MV-4-11 (cell line): ENCODE results near the gene LARGE1.

Experiments used
- DNase-seq: peaks from one replicate; lab custom pipeline; 2025; lab: John Stamatoyannopoulos, UW

The LARGE1 gene

GRCh38 chr22:33561149-33561807, 359.0 kb downstream of the LARGE1 start:
- no peak for DNase-seq

- DNase-seq = no peak
Observed at GRCh38 chr22:33557836-33558235, 362.4 kb downstream of the LARGE1 start.

- no peak for DNase-seq
Observed at GRCh38 chr22:33555814-33556522, 364.3 kb downstream of the LARGE1 start.

- DNase-seq = no peak
Observed at GRCh38 chr22:33553493-33553892, 366.8 kb downstream of the LARGE1 start.

- DNase-seq = no peak
Observed at GRCh38 chr22:33544707-33545106, 375.6 kb downstream of the LARGE1 start.

GRCh38 chr22:33542722-33543121, 377.6 kb downstream of the LARGE1 start:
- no peak for DNase-seq

- DNase-seq = no peak
Observed at GRCh38 chr22:33542153-33542552, 378.1 kb downstream of the LARGE1 start.

- DNase-seq = no peak
Observed at GRCh38 chr22:33539902-33540751, 380.1 kb downstream of the LARGE1 start.

GRCh38 chr22:33539202-33539901, 380.9 kb downstream of the LARGE1 start:
- no peak for DNase-seq

- no peak for DNase-seq
Observed at GRCh38 chr22:33538277-33538885, 381.9 kb downstream of the LARGE1 start.

- no peak for DNase-seq
Observed at GRCh38 chr22:33537059-33537458, 383.2 kb downstream of the LARGE1 start.

- DNase-seq = no peak
Observed at GRCh38 chr22:33535937-33536875, 384.1 kb downstream of the LARGE1 start.

- no peak for DNase-seq
Observed at GRCh38 chr22:33529424-33530113, 390.7 kb downstream of the LARGE1 start.

- DNase-seq = no peak
Observed at GRCh38 chr22:33528183-33528582, 392.1 kb downstream of the LARGE1 start.

GRCh38 chr22:33526434-33527107, 393.7 kb downstream of the LARGE1 start:
- no peak for DNase-seq

- no peak for DNase-seq
Observed at GRCh38 chr22:33524511-33525260, 395.6 kb downstream of the LARGE1 start.

- no peak for DNase-seq
Observed at GRCh38 chr22:33521879-33522665, 398.2 kb downstream of the LARGE1 start.
